Measurements from ENCODE around the gene NUTM1.
"Not testable (repeated sequence)": the region's sequence is repeated elsewhere in the genome, so short reads cannot be mapped to it uniquely, and the experiment has no call there.

Gene NUTM1

DNA sequence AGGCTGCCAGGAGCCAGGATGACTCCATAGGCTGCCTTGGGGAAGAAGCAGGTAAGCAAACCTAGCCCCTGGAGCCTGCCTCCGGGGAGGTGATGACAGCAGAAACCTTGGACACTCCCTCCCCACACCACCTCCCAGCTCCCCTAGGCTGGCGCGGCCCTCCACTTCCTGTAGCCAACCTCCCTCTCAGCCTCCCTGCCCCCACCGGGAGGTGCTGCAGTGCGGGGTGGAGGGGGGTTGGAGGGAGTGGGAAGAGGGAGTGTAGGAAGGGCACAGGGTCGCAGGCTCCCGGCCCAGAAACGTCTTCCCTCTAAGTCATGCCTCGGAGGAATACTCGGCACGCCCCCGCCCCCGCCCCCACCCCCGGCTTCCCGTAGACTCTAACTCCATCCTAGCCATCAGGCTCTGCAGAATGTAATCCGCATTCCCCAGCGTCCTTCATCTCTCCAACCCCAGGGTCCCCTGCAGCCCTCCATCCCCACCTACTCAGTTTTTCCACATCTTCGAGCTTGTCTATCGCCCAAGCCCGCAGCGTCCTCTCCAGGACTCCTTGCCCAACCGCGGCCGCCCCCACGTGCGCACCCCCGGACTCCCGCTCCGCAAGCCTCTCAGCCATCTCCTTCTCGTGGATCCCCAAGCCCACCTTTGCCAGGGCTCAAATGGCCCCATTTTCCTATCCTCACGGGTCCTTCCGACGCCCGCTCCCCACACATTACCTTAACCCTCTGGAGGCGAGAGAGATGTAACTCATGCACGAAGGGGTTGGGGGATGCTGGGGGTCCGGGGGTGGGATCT is 23.4 kb downstream of the NUTM1 start:
- peak in 1 of 2 donors; percentile 23 for DNase-seq

DNA sequence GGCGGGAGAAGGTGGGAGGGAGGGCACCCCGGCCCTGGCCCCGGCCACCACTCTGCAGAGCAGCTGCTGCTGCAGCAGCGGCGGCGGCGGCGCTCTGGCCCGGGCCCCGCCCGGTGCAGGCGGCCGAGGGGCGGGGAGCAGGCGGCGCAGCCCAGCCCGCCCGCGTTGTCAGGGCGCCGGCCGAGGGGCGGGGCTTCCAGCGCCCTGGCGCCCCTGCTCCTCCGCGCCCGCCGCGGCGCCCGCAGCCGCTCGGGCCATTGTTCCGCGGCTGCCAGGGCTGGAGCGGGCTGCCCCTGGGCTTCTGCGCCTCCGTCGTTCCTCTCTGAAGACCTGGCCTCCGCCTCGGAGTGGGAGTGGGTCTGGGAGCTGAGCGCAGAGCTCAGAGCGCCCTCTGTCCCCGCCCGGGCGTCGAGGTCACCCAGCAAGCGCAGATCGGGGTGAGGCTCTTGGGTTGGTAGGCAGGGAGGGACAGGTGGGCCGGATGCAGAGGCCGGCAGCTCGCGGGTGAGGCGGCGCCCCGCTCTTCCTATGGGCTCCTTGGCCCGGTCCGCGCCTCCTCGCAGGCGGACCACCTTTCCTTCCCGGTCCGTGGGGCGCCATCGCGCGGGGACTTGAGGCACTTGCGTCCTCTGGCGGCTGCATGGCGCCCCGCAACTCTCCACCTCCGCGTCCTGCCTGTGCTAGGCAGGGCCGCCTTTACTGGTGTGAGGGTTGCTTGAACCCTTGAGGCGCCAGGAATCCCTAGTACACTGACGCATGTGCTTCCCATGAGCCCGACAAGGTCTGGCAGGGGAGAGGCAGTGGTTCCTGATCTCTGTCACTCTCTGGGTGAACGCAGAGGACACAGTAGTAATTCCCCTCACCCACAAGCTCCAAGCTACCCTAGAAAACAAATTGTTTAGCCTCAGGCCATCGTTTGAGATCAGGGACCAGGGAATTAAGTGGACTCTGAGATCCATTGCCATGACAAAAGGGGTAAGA is 24.3 kb downstream of the NUTM1 start, which contains the start of gene LPCAT4:
Gene LPCAT4, minus strand, starts transcription at position 96 of the 981 bp plus-strand sequence. CDS start 96 bp downstream, outside the sequence.
- DNase-seq, result peak; percentile 65 to 91

GRCh38 chr15:34370129-34370528 is 27.0 kb downstream of the NUTM1 start:
- no peak for DNase-seq

DNA sequence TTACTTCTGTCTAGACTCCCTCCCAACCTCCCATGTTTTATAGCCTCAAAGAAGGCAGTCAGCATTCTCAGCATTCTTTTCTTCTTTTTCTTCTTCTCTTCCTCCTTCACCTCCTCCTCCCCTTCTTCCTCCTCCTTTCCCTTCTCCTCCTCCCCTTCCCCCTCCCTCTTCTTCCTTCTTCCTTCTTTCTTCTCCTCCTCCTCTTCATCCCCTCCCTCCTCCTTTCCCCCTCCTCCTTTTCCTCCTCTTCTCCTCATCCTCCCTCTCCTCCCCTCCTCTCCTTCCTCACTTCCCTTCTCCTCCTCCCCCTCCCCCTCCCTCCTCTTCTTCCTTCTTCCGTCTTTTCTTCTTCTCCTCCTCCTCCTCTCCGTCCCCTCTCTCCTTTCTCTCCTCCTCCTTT is 27.5 kb downstream of the NUTM1 start:
- no peak for DNase-seq

DNA sequence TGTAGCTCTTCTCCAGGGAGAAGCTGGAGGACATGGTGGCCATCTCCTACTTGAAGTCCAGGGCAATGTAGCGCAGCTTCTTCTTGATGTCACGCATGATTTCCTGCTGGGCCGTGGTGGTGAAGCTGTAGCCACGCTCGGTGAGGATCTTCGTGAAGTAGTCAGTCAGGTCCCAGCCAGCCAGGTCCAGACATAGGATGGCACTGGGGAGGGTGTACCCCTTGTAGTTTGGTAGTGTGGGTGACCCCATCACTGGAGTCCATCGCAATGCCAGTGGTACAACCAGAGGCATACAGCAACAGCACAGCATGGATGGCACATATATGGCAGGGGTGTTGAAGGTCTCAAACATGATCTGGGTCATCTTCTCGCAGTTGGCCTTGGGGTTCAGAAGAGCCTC is 30.8 kb downstream of the NUTM1 start:
- DNase-seq, result no peak

DNA sequence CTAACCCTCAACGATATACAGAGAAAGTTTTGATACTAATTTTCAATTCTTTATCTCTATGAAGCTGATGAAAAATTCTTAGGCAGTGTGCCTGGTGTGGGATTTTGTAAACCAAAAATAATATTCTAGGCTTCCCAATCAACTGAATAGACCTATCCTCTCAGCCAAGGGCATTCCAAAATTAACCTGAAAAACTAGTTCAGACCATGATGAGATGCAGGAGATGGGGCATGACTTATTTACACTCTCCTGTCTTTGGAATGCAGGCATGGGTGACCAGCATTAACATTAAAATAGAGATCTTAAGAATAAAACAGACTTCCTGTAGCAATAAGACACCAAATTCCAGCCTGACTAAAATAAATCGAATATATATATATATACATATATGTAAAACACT is 31.7 kb downstream of the NUTM1 start:
- no peak for DNase-seq

GRCh38 chr15:34375541-34375940 is 32.4 kb downstream of the NUTM1 start:
- not testable (repeated sequence) for DNase-seq

GRCh38 chr15:34376856-34377255 is 33.7 kb downstream of the NUTM1 start:
- DNase-seq, result no peak

GRCh38 chr15:34380491-34380890 is 37.4 kb downstream of the NUTM1 start:
- DNase-seq, result not testable (repeated sequence)

DNA sequence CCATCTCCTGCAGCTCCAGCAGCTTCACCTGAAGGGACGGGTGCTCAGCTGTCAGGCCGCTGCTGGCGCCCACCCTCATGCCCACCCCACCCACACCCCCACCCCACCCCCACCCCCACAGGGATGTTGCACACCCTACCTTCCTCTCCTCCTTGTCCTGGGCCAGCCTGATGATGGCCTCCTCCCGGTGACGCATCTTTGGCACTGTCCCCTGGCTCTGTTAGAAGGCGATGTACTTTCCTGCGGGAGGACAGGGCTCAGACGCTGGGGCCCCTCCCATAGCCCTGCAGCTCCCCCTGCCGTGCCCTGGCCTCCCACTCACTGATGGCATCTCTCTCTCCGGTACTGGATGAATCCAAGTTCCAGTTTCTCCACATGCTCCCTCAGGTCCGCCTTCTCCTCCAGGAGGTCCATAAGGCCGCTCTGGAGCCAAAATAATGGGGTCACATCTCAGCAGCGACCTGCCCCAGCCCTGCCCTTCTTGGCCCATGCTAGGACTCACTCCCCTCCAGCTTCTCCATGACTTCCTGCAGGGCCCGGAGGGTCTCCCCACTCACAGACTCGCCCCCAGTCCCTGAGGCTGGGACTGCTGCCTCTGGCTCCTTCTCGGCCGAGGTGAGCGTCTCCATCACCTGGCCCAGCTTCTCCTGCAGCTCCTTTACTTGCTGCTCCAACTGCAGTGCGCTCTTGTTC is 38.9 kb downstream of the NUTM1 start:
- not testable (repeated sequence) for DNase-seq

DNA sequence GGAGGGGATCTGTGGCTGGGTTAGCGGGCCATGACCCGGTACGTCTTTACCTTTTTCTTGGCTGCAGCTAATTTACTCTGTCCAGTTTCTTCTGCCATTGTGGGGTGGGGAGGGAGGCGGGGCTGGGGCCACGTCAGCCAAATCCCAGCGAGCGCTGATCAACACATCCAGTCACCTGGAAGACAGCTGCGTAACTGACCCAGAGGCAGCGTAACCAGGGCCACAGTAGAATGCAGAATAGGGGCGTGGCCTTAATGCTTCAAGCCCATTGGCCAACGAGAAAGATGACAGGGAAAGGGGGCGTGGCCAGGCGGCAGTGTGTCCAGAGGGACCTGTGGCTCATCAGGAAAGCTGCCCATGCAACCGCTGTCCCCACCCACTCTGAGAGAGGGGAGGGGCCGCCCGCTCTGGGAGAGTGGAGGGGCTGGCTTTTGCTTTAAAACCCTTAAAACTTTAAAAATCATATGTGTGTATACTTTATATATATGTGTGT is 46.5 kb downstream of the NUTM1 start:
- DNase-seq, result not testable (repeated sequence)

DNA sequence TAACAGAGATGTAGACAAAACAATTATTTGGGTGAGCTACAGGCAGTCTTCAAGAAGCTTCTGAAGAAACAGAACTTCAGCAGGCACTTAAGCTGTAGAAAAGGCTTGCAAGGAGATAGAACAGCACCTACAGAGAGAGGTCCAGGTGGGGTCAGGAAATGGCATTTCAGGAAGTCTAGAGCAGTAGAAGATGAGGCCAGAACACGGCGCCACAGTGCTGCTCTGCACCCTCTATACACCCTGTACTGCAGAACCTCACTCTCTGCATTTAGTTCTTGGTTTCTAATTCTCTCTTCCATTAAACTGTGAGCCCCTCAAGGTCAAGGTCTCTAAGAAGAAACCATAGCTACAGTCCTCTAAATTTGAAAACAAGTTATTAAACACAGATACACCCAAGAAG is 49.9 kb downstream of the NUTM1 start:
- not testable (repeated sequence) for DNase-seq

DNA sequence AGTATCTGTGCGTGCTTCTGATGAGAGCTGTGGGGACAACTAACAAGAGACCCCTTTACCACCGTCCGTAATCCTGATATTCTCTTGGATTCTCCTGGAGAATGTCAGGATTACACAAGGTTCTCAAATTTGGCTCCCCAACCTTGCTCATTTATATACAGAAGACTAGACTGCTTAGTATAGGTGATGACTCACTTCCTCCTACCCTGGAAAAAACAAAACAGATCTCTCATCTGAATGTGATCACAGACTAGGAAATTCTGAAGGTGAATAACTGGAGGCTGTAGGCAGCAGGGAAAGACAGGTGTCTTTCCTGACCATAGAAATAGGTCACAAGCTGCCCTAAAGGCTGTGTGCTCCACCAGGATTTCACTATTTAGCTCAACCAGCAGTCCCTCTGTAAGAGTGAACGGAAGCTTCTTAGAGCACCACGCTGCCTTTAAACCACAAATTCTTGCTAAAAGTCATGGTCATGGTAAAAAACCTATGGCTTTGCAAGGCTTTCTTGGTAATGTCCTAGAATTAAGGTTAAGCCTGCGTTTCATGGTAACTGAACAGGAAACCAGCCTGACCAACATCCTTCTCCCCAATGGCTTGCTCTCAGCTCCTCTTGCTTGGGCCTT is 54.6 kb downstream of the NUTM1 start:
- DNase-seq, result not testable (repeated sequence)

DNA sequence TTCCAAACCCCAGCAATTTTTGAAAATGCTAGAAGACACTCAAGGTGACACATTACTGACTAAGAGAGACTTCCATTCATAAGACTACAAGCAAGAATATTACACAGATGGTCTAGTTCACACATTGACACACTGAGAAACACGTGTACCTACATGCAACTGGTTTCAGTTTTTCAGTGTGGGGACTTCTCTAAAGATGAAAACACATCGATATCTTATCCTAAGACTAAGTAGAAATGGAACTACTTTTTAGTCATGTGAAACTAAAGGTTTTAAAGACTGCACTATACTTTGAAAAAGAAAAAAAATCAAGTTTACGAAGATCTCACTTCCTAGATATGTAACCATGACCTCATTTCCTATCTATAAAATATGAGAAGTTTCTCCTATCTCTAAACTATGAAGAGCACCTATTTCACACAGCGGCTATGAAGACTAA is 60.1 kb downstream of the NUTM1 start:
- not testable (repeated sequence) for DNase-seq

- not testable (repeated sequence) for DNase-seq
These were observed 60.8 kb downstream of the NUTM1 start for GRCh38 chr15:34403899-34404298.
